G401 (cell line): Measurements from ENCODE around the gene C19orf33. TPM values are rescaled to one million over a fixed set of nuclear protein-coding genes. Genes with fewer than 3 reads are reported as not detected.

Experiments
- DNase-seq: peaks from one replicate; pipeline ENCODE4 v3.0.0-alpha.2; 2015; ENCODE audit warnings: low spot score
- in situ Hi-C: cut with HindIII; loops from 2 replicates; pipeline ENCODE4 v1.10.0; 2016; ENCODE audit warnings: low sequenced_read_pairs, mixed read lengths
- total RNA-seq: library from RNA; depleted of rRNA; stranded (reverse); fragments of >200 nt; shearing (Covaris generic); gene quantifications from 2 replicates; pipeline ENCODE4 v1.2.3, GENCODE V29; 2014

Gene C19orf33
- total RNA-seq, 1 experiment from 2014 or later, result not detected

DNA sequence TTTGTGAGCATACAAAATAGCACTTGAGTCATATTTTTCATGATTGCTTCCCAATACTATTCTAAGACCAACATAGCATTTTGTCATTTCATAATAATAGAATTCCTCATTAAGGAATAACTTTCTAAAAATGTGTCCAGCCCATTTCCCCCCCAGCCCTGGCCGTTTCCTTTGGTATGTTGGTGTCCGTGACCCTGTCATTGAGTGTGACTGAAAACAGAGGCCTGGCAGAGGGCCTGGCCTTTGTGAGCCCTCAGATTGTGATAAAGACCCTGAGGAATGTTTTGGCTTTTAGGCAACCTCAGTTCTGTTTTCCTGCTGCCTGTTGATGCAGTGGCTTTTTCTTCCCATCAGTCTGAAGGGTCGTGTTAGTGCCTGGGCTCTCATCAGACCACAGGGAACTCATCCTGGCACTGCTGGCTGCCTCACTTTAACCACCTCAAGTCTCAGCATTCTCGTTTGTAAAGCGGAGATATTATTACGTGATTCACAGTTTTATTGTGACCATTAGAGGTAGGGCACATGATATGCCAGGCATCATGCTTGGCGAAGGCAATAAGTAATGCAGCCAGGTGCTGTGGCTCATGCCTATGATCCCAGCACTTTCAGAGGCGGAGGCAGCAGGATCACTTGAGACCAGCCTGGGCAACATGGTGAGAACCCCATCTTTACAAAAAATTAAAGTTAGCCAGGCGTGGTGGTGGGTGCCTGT lies 25.9 kb upstream of the C19orf33 start:
- no peak for DNase-seq
- in situ Hi-C loops, result no loop called here

DNA sequence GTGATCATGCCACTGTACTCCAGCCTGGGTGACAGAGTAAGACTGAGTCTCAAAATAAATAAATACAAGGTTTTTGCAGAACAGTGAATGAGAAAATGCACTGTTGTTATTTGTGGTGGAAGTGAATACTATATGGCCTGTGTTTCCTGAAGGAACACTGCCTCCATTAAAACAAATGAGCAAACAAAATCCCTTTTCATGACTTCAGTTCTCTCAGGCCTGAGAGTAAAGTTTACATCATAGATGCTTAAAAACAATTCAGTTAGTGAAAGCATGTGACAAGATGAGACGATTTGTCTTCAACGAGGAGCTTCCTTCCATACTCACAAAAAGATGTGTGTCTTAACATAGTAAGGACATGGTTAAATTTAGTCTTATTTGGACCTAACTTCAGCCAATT lies 25.3 kb upstream of the C19orf33 start:
- in situ Hi-C loops, result no loop called here
- DNase-seq, result no peak

DNA sequence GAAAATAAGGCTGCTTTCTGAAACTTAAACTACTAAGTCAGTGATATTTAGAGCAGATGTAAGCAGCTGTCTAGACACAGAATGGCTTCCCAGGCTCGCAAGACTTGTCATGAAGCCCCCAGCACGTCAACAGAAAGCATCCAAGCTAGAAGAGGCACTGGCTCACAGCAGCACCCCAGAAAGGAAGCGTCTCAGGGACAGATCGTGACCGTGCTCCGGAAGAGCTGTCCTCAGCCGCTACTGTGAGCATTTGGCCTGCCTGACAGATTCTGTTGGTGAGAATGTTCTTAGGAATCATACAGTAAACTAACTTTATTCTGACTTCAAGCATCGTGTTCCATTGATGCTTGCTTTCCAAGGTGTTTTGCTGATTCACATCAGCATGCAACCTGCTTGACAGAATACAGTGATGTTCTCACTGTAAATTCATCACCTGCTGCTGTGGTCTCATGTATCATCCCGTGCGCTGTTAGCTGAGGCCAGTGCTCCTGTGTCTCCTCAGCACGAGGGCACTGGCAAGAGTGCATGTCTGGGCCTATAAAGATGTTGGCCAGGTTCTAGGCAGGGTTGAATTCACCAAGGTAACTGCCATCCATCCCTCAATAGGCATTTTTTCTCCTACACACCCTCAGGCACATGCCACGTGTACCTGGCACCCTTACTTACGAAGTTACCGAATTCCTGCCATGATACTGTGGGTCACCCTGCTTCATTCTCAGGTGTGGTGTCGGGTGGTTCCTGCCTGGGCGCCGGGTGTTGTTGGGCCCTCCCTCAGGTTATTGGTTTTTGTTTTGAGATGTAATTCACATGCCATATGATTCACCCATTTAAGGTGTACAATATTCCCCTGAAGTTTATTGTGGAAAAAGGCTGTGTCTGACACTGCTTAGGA lies 23.8 kb upstream of the C19orf33 start:
- DNase-seq, result no peak
- in situ Hi-C loops, result no loop called here

DNA sequence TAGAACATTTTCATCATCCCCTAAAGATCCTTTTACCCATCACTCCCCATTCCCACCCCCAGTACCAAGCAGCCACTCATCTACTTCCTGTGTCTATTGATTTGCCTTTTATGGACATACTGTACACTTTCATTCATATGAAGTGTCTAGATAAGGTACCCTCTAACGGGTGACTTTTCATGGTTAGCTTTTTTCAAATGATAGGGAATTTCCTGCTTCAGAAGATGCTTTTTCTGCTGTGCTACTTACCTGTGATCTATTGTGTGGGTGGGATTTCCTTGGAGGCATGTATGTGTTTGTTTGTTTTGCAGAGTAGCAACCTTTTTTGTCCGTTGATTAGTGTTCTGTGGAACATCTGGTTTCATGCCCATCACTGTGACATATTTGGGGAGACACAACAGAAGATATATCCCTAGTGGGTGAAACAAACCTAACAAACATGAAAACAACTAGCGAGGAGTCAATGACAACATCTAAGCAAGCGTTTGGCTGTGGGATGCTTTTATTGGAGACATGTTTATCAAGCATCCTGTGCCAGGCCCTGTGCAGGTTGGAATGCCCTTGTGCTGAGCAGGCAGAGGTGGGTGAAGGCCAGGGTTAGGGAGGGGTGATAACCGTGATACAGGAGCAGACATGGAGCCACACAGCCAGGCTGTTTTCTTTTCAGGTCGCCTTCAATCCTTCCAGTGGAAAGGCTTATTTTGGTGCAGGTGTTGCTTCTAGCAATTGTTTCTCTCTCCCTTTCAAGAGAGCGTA lies 22.1 kb upstream of the C19orf33 start:
- in situ Hi-C loops, result no loop called here
- DNase-seq, result no peak

DNA sequence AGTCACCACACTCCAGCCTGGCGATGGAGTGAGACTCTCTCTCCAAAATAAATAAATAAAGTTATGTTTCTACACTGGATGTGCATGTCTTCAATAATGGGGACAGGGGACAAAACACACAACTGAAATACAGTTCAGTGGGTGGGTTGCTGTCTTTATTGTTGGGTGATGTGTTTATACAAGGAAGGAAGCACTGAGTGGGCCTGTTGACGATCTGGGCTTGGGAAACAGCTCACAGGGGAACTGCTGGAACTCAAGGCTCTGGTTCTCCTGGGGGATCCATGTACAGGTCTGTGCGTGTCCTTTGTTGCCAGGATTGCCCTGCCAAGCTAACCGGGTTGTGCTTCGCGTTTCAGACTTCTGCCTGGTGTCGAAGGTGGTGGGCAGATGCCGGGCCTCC lies 20.8 kb upstream of the C19orf33 start:
- DNase-seq, result no peak
- in situ Hi-C loops, result no loop called here

DNA sequence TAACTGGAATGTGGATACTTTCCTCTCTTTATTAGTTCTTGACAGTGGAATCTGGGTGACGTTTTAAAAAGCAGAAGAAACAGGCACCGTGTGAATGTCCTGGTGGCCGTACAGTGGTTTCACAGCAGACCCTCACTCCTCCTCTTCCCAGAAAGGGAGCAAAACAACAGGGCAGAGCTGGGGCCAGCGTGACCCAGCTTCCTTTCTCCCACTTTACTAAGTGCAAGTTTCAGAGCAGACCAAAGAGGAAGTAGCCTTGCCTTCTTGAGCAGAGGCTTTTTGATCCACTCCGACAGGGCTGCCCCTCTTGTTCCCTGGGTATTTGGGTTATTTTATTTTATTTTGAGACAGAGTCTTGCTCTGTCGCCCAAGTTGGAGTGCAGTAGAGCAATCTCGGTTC lies 19.6 kb upstream of the C19orf33 start:
- DNase-seq, result no peak
- in situ Hi-C loops, result no loop called here

DNA sequence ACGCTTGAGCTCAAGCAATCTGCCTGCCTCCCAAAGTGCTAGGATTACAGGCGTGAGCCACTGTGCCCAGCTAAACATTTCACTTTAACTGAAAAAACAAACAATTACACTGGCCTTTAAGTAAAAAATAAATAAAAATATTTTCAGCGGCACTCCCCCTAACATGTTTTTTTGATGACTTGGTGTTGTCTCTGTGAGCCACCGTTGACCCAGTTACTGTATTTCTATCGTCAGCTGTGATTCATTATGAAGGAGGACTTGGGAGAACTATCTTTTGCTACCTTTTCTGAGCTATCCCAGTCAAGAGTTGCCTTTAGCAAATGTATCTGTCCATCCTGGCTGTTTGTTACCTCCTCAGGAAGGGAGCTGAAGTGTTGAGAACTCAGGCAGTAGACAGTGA lies 18.5 kb upstream of the C19orf33 start:
- in situ Hi-C loops, result no loop called here

DNA sequence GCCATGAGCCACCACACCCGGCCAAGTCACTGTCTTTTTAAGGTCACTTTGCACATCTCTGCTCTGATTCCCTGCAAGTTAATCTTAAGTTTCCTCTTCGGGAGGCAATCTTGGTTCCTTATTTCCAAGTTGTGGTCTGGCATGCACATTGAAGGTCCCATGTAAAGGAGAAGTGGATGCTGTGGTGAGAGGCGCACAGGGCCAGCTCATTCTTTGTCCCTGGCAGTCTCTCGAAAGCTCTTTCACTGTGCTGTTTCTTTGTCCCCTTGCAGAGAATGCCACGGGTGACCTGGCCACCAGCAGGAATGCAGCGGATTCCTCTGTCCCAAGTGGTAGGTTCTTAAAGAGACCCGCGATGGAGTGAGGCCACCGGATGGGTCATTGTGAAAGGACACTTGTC lies 16.4 kb upstream of the C19orf33 start:
- in situ Hi-C loops, result no loop called here
- DNase-seq, result no peak

More for the DNA sequence above, 18.5 kb upstream of the C19orf33 start:
- no peak for DNase-seq

DNA sequence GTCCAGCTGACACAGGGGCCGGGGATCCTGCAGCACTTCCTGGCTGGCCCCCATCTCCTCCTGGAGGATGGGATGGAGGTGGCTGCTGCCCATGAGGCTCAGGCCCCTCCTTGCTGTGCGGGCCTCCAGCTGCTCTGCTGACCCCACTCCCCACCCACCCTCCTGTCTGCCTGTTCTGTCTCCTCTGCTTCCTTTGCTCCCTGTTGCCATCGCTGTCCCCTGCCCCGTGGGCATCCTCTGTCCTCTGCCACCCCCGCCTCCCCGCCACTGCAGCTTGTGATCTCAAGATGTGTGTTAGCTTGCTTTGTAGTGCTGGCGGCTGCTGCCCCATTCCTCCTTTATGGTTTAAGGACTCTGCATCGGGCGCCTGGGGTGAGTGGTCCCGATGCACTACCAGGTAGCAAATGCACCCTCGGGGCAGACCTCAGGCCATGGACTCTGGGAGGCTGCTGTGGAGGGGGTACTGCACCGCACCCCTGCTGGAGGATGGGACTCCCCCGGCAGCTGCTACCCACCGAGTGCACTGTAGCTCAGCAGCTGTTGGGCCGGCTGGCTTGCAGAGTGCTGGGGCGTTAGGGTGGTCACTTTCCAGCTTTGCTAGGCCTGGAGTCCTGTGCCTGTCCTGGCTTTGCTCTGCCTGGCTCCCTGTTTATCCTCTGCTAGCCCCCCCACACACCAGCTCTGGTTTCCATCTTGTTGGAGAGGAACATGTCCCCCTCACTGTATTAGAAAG lies 15.8 kb upstream of the C19orf33 start:
- in situ Hi-C loops, result no loop called here
- no peak for DNase-seq

DNA sequence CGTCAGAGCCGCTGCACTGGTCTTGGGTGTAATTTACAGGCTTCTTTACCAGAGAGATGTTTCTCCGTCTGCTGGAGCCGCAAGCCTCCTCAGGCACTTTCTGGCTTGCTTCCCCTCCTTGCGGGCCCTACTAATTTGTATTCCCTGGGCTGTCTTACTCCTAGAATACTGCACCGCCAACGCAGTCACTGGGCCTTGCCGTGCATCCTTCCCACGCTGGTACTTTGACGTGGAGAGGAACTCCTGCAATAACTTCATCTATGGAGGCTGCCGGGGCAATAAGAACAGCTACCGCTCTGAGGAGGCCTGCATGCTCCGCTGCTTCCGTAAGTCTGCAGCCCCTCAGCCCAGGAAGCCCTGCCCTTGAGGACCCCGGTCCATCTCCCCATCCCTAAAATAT lies 14.1 kb upstream of the C19orf33 start:
- in situ Hi-C loops, result no loop called here
- no peak for DNase-seq

DNA sequence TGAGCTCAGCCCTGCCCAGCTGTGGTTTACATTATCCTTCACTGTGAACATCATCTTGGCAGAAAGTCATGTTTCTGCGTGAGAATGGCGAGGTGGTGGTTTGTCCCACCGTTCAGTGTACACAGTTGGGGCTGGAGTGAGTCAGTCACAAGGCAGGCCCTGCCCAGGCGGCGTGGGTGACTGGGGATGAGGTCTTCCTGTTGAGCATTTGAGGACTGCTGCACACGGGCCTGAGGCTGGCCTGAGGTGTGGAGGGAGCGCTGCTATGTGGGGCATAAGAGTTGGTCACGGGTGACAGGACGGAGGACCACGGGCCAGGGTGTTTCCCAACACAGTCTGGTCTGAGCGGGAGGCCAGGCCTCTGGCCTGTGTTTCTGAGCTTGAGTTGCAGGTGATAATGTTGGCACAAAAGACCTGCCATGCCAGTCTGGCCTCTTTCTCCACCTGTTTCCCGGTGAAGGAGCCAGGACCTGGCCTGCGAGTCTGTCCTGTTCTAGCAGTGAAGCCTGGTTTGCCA lies 13.4 kb upstream of the C19orf33 start:
- in situ Hi-C loops, result no loop called here
- peak; percentile 82 for DNase-seq

DNA sequence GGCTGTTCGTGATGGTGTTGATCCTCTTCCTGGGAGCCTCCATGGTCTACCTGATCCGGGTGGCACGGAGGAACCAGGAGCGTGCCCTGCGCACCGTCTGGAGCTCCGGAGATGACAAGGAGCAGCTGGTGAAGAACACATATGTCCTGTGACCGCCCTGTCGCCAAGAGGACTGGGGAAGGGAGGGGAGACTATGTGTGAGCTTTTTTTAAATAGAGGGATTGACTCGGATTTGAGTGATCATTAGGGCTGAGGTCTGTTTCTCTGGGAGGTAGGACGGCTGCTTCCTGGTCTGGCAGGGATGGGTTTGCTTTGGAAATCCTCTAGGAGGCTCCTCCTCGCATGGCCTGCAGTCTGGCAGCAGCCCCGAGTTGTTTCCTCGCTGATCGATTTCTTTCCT lies 12.2 kb upstream of the C19orf33 start:
- peak; percentile 23 for DNase-seq
- in situ Hi-C loops, result no loop called here

DNA sequence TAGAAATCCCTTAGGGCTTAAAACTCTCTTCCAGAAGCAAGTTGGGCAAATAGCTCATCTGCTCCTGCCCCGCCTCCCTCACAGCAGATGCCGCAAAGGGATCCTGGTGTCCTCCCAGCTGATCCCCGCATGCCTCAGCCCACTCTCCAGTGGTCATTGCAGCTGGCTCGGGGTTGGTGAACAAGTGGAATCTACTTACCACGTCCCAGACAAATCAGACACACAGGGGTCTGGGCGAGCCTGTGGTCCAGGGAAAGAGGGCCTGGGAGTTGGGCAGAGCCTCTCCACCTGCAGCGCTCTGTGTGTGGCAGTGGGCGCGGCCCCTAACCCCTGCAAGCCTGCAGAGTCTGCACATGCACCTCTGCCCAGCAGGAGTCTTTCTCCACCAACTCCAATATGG lies 10.8 kb upstream of the C19orf33 start:
- in situ Hi-C loops, result no loop called here
- no peak for DNase-seq

DNA sequence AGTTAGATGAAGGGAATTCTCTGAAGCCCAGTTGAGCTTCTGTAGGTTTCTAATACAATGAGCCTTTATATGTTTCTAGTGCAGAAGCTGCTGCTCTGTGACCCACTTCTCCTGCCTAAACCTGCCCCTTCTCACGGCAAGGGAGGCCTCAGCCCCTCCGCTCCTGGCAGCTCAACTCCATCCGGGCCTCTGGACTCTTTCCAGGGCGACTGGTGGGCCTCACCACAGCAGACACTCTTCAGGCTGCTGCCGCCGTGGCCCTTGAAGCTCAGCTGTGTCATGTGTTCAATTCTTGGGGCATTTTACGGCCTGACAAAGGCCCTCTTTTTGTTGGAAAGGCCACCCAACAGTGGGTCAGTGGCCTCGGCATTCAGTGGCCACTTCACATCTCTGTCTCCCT lies 10.0 kb upstream of the C19orf33 start:
- no peak for DNase-seq
- in situ Hi-C loops, result no loop called here

DNA sequence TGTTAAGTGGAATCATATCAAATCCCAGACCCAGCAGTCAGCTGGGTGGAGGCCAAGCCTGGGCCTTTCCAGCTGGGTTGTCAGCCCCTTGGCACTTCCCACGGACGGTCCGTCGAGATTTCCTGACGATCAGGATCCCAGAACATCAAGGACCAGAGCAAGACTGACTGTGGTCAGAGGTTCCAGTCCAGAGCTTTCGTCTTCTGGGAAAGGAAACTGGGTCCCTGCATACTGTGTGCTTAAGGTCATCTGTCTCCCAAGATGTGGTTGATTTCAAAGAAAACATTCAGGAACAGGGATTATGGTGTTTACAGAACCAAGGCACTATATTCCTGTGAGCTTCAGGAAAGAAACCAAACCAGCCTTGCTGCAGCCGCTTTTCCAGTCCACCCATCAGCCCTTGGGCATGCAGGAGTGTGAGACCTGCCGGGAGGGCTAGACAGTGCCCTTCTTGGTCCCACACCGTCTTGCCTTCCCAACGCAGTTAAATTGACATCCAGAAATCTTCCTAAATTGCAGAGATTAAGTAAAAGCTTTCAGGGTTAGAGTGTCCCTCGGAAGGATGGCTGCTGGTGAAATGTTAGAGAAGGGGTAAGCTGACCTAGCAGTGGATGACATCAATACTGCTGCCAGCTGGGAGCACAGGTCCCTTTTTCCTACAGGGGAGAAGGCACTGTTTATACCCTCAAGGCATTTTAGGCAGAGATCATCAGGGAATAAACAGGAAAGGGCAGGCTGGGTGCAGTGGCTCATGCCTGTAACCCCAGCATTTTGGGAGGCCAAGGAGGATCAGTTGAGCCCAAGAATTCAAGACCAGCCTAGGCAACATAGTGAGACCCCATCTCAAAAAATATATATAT lies 5.0 kb upstream of the C19orf33 start:
- in situ Hi-C loops, result no loop called here
- no peak for DNase-seq

DNA sequence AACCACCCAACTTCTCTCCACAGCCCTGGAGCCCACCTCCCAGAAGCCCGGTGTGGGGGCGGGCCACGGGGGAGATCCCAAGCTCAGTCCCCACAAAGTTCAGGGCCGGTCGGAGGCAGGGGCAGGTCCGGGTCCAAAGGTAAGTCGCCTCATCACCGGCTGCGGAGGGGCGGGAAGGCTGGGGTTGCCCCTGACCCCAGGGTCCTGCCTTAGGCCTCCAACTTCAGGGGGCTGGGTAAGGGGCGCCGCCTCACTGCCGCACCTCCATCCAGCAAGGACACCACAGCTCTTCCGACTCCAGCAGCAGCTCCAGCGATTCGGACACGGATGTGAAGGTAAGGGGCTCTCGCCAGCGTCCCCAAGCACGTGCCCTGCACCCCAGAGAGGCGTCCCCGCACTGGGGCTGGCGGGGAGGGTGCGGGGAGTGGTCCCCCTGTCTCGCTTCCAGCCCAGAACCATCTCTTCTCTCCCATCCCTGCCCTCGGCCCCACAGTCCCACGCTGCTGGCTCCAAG lies 358 bp downstream of the C19orf33 start:
- no peak for DNase-seq
- in situ Hi-C loops, result no loop called here

DNA sequence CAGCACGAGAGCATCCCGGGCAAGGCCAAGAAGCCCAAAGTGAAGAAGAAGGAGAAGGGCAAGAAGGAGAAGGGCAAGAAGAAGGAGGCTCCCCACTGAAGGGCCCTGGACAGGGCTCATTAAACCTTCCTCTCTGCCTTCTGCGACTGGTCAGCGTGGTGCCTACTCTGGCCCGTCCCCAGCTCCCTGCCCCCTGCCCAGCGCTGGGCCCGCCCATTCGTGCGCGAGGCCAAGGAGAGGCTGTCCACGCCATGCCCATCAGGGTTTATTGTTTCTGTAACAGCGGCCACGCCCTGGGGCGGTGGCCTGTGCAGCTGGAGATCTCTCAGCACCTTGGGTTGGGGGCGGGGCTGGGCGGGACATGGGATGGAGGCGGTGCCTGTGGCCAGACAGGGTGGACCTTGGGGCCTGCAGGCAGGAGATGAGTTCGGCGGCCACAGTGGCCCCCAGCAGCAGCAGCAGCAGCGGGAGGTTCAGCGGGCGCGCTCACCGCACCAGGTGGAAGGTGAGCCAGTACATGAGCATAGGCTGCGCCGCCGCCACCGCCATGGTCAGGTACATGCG lies 897 bp downstream of the C19orf33 start:
- DNase-seq, result no peak
- in situ Hi-C loops, result no loop called here

DNA sequence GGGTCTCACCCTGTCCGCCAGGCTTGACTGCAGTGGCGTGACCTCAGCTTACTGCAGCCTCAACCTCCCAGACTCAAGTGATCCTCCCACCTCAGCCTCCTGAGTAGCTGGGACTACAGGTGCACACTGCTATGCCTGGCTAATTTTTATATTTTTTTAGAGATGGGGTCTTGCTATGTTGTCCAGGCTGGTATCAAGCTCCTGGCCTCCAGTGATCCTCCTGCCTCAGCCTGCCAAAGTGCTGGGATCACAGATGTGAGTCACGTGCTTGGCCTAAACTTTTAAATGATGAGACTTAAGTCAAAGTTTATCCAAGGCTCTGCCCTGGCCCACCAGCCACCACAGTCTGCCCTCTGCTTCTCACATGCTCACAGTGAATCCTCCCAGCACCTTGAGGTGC lies 2.2 kb downstream of the C19orf33 start:
- DNase-seq, result no peak
- in situ Hi-C loops, result no loop called here
